PC-3 (cell line): Measurements from ENCODE around the gene MIB1.

Experiments used
- EZH2 ChIP-seq: fragments of 300-600 bp; sonication (generic); IDR thresholded peaks from one replicate; pipeline ENCODE4 v1.6.1; 2017; ENCODE audit warnings: antibody characterized with exemption, mild to moderate bottlenecking, low read length; ENCODE audit not compliant: unreplicated experiment
- EZH2phosphoT487 ChIP-seq: fragments of 300-600 bp; sonication (generic); IDR thresholded peaks from 2 replicates; pipeline ENCODE4 v1.6.1; 2018; ENCODE audit warnings: mild to moderate bottlenecking, antibody characterized with exemption, low read length, borderline replicate concordance
- TF ChIP-seq, protein P1 (sequence below): fragments of 300-600 bp; sonication (generic); conservative IDR thresholded peaks from 2 replicates; pipeline ENCODE4 v1.5.1; 2017; ENCODE audit warnings: antibody characterized with exemption, low read depth, mild to moderate bottlenecking, low read length

DNA sequence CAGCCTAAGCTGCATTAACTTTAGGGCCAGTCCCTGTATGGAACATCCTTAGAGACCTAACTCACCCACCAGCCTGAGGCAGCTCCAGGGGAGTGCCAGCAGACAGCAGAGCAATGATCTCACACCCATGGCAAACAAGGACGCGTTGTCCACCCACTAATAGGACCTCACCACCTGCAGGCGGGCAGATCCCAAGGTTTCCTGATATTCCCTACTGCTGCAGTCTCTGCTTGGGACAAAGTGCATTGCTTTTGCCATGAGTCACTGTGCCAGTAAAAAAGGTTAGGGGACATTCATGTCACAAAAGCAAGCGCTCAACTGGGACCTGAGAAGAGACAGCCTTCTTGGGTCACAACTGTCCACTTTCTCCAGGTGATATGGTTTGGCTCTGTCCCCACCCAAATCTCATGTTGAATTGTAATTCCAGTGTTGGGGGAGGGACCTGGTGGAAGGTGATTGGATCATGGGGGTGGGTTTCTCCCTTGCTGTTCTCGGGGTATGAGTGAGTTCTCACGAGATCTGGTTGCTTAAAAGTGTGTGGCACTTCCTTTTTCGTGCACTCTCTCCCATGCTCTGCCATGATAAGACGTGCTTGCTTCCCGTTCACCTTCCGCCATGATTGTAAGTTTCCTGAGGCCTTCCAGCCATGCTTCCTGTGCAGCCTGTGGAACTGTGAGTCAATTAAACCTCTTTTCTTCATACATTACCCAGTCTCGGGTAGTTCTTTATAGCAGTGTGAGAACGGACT is 160.2 kb downstream of the MIB1 start:
- TF ChIP-seq, protein P1, sequence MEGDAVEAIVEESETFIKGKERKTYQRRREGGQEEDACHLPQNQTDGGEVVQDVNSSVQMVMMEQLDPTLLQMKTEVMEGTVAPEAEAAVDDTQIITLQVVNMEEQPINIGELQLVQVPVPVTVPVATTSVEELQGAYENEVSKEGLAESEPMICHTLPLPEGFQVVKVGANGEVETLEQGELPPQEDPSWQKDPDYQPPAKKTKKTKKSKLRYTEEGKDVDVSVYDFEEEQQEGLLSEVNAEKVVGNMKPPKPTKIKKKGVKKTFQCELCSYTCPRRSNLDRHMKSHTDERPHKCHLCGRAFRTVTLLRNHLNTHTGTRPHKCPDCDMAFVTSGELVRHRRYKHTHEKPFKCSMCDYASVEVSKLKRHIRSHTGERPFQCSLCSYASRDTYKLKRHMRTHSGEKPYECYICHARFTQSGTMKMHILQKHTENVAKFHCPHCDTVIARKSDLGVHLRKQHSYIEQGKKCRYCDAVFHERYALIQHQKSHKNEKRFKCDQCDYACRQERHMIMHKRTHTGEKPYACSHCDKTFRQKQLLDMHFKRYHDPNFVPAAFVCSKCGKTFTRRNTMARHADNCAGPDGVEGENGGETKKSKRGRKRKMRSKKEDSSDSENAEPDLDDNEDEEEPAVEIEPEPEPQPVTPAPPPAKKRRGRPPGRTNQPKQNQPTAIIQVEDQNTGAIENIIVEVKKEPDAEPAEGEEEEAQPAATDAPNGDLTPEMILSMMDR = no peak
- no peak for TF ChIP-seq EZH2
- no peak for TF ChIP-seq EZH2phosphoT487
